Spleen (tissue), 7 donors: Measurements from ENCODE around the gene SLC23A2.

Experiments
- POLR2A ChIP-seq, 3 donors: fragments of 450-650 bp; IDR thresholded peaks; one replicate each; pipeline ENCODE4 v1.5.1; 2017; ENCODE audit warnings: antibody characterized with exemption in 3 of 3, mild to moderate bottlenecking in 1 of 3
- TF ChIP-seq, protein P1 (sequence below), 11 experiments: fragments of 200-600 bp in 7 of 11; fragments of 450-650 bp in 4 of 11; sonication (generic) in 4 of 11; IDR thresholded peaks in 8 of 11; conservative IDR thresholded peaks in 3 of 11; 1 replicate in 7 of 11; 2 replicates in 4 of 11; pipeline versions ENCODE4 v1.4.0 to v1.8.0; 2016 to 2021; ENCODE audit warnings: antibody characterized with exemption in 11 of 11, inconsistent platforms in 4 of 11, mild to moderate bottlenecking in 1 of 11
- donor health status: DM: no; HTN: no; CAD: no; lungs with moderate emphysema.
- donor health status: DM: no; HTN: no; CAD: no.
- donor health status: DM: no; HTN: no; CAD: no.

DNA sequence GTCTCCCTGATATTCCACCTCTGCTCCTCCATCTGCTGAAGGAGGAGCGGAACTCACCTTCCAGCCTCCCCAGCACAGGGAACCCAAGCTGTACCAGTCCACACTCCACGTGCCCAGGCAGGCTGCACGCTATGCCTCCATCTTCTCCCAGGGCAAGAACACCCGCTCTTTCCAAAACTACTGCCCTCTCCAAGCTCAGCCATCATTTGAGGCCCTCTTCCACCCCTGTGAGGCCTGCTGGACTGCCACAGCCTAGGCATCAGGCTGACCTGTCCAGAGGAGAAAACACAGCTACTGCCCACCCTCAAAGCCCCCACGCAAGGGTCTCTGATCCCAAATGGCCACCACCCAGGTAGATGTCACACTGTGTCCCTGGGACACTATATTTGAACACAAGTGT, 179.7 kb downstream of the SLC23A2 start:
- TF ChIP-seq POLR2A (IDR thresholded peaks at IDR 0.05), result no peak
- TF ChIP-seq, protein P1, sequence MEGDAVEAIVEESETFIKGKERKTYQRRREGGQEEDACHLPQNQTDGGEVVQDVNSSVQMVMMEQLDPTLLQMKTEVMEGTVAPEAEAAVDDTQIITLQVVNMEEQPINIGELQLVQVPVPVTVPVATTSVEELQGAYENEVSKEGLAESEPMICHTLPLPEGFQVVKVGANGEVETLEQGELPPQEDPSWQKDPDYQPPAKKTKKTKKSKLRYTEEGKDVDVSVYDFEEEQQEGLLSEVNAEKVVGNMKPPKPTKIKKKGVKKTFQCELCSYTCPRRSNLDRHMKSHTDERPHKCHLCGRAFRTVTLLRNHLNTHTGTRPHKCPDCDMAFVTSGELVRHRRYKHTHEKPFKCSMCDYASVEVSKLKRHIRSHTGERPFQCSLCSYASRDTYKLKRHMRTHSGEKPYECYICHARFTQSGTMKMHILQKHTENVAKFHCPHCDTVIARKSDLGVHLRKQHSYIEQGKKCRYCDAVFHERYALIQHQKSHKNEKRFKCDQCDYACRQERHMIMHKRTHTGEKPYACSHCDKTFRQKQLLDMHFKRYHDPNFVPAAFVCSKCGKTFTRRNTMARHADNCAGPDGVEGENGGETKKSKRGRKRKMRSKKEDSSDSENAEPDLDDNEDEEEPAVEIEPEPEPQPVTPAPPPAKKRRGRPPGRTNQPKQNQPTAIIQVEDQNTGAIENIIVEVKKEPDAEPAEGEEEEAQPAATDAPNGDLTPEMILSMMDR (IDR thresholded peaks at IDR 0.05 in 8 of 11, conservative IDR thresholded peaks at IDR 0.05 in 3 of 11), result no peak
